Esophagus squamous epithelium (tissue), 5 donors: Measurements from ENCODE around the gene SLC47A2. TPM values are rescaled to one million over a fixed set of nuclear protein-coding genes. Genes with fewer than 3 reads are reported as not detected.
A peak's percentile ranks its signal among the peaks of the same experiment; 100 is the strongest.

ENCODE experiments used
- DNase-seq: peaks from one replicate; lab custom pipeline; 2025; lab: John Stamatoyannopoulos, UW
- H3K27ac ChIP-seq, 4 donors: fragments of 200-600 bp; sonication (generic); one replicate each; pipeline ENCODE4 v1.5.1; 2016 to 2019; ENCODE audit warnings: mild to moderate bottlenecking in 1 of 4
- H3K27me3 ChIP-seq, 4 donors: fragments of 200-600 bp; sonication (generic); 1 replicate in 3 of 4; 2 replicates in 1 of 4; pipeline versions ENCODE4 v1.5.1 to v1.6.0; 2017 to 2021; ENCODE audit warnings: antibody characterized with exemption in 1 of 4
- H3K36me3 ChIP-seq, 3 donors: fragments of 200-600 bp; sonication (generic); one replicate each; pipeline ENCODE4 v1.5.1; 2016 to 2019
- H3K4me1 ChIP-seq, 3 donors: fragments of 200-600 bp; sonication (generic); one replicate each; pipeline ENCODE4 v1.5.1; 2017 to 2019
- H3K4me3 ChIP-seq, 4 donors: fragments of 200-600 bp; sonication (generic); 1 replicate in 3 of 4; 2 replicates in 1 of 4; pipeline ENCODE4 v1.5.1; 2016 to 2019; ENCODE audit warnings: mild to moderate bottlenecking in 2 of 4, moderate library complexity in 1 of 4
- H3K9me3 ChIP-seq, 3 donors: fragments of 200-600 bp; sonication (generic); one replicate each; pipeline ENCODE4 v1.5.1; 2016 to 2019
- POLR2A ChIP-seq, 4 donors: fragments of 450-650 bp; IDR thresholded peaks; one replicate each; pipeline ENCODE4 v1.6.1; 2017; ENCODE audit warnings: antibody characterized with exemption in 4 of 4, mild to moderate bottlenecking in 4 of 4, moderate library complexity in 3 of 4
- WGBS, 2 donors: methylation state at CpG; one replicate each; pipeline ENCODE4 v1.1.5; 2018; 5-methylcytosine and 5-hydroxymethylcytosine counted together
- intact Hi-C: fragments of 100-400 bp; cut with DNase I; formaldehyde crosslinking; loops from one replicate; pipeline ENCODE4 v1.15.0; 2022
- total RNA-seq, 4 donors: library from RNA; depleted of rRNA; stranded (reverse); fragments of >200 nt; gene quantifications; one replicate each; pipeline ENCODE4 v1.1.0, GENCODE V29; 2016
- TF ChIP-seq, protein P1 (sequence below), 6 experiments: fragments of 450-650 bp in 4 of 6; fragments of 200-600 bp in 2 of 6; sonication (generic) in 2 of 6; IDR thresholded peaks; one replicate each; pipeline ENCODE4 v1.5.1; 2016 to 2019; ENCODE audit warnings: antibody characterized with exemption in 6 of 6, mild to moderate bottlenecking in 4 of 6, moderate library complexity in 4 of 6
- donor health status: DM: yes; HTN: yes; CAD: no.

The SLC47A2 gene
- total RNA-seq, 4 donors from 2014 or later: 0.56 to 2.2 (median 0.76) TPM; not detected in 1

DNA sequence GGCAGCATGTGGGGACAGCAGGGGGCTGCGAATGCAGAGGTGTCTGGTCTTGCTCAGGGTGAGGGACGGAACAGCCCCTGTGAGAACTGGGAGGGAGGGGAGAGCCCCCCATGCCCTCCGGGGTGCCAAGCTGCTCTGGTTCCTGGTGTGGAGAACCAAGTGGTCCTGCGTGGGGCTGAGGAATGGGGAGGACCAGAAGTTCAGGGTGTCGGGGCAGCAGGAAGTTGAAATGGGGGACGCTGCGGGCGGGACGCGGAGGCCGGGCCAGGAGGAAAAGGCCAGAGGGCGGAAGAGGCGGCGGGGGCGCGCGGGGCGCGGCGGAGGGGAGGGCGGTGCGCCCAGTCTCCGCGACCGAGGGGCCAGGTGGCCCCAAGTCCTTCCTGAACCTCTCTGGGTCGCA, 28.1 kb upstream of the SLC47A2 start:
- no peaks in the 10 kb centered on the region for H3K27me3 ChIP-seq
- H3K9me3 ChIP-seq: no peaks in the 10 kb centered on the region
- TF ChIP-seq, protein P1, sequence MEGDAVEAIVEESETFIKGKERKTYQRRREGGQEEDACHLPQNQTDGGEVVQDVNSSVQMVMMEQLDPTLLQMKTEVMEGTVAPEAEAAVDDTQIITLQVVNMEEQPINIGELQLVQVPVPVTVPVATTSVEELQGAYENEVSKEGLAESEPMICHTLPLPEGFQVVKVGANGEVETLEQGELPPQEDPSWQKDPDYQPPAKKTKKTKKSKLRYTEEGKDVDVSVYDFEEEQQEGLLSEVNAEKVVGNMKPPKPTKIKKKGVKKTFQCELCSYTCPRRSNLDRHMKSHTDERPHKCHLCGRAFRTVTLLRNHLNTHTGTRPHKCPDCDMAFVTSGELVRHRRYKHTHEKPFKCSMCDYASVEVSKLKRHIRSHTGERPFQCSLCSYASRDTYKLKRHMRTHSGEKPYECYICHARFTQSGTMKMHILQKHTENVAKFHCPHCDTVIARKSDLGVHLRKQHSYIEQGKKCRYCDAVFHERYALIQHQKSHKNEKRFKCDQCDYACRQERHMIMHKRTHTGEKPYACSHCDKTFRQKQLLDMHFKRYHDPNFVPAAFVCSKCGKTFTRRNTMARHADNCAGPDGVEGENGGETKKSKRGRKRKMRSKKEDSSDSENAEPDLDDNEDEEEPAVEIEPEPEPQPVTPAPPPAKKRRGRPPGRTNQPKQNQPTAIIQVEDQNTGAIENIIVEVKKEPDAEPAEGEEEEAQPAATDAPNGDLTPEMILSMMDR (IDR thresholded peaks at IDR 0.05): no peak
- no peak for TF ChIP-seq POLR2A (IDR thresholded peaks at IDR 0.05)
- no peak for DNase-seq
- intact Hi-C loops: no loop called here
- 21 to 26% methylated on average over 4 to 5 of the region's 26 CpGs for WGBS, 2 donors
- peak overlapping the region; percentile 34 to 72 (median 50) for H3K4me3 ChIP-seq
- H3K36me3 ChIP-seq: peaks cover 0 to 42% (median 0%) of the 10 kb centered on the region in 3 donors
- H3K4me1 ChIP-seq: peaks cover 18 to 79% (median 22%) of the 10 kb centered on the region in 3 donors
- peak overlapping the region; percentile 81 to 95 (median 86) for H3K27ac ChIP-seq

DNA sequence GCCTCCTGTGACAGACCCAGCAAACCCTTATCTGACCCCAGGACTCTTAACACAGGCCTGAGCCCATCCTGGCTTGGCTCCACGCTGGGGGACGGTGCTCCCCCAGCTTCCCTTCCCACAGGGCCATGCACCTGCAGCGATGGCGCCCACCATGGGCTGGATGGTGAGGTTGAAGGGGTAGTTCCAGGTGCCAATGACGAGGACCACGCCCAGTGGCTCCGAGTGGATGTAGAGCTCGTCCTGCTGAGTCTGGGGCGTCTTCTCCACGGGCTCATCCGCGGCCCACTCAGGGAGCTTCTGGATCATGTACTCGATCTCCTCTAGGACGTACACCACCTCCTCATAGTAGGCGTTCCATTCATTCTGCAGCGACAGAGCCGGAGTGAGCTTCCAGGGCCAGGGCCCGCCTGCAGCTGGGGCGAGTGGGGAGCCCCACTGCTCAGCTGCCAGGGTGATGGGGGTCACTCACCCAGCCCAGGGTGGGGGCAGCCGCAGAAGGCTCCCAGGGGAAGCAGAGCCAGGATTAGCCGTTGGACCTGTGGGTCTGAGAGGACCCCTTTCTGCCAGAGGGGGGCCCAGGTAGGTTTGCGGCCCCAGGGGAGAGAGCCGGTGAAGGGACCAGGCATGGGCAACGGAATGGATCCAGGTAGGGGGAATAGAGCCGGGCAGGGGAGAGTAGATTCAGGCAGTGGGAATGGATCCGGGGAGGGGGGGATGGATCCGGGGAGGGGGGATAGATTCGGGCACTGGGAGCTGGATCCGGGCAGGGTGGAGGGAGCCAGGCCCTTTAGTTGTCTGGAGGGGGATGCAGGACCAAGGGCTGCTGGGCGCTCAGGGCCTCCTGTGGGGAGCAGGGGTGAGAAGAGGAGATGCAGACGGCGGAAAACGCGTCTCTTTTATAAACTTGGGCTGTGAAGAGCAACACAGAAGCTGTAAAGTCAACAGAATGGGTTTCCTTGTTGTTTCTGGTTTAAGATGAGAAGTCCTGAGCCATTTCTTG, 27.0 kb upstream of the SLC47A2 start:
- 82 to 91% methylated on average over 11 to 18 of the region's 34 CpGs for WGBS, 2 donors

DNA sequence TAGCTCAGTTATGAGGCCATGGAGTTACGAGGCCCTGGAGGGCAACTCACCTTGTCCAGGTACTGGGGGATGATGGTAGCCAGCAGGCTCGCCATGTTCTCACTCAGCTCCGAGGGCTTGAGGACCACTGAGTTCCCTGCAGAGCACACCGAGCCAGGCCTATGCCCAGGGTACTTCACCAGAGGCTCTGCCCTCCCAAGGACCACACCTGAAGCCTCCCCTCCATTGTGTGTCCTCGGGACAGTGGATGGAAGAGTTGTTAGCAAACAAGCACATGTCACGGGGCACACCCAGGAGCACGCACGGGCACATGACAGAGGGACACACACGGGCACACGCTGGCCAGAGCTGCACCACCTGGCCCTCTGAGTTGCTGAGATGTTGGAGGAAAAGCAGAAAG, 26.1 kb upstream of the SLC47A2 start:
- peaks cover 10 to 59% (median 13%) of the 10 kb centered on the region in 3 donors for H3K4me1 ChIP-seq
- intact Hi-C loops: no loop called here
- 66 to 100% methylated on average over 1 to 4 of the region's 10 CpGs for WGBS, 2 donors
- no peak overlapping the region for H3K27ac ChIP-seq
- peaks cover 0 to 62% (median 0%) of the 10 kb centered on the region in 3 donors for H3K36me3 ChIP-seq
- no peaks in the 10 kb centered on the region for H3K9me3 ChIP-seq
- TF ChIP-seq, protein P1 (IDR thresholded peaks at IDR 0.05): no peak
- no peak for TF ChIP-seq POLR2A (IDR thresholded peaks at IDR 0.05)
- H3K4me3 ChIP-seq: no peak overlapping the region
- no peaks in the 10 kb centered on the region for H3K27me3 ChIP-seq
- DNase-seq: no peak

More for the DNA sequence above, 27.0 kb upstream of the SLC47A2 start:
- no peaks in the 10 kb centered on the region for H3K9me3 ChIP-seq
- DNase-seq: no peak
- TF ChIP-seq POLR2A (IDR thresholded peaks at IDR 0.05): no peak
- TF ChIP-seq, protein P1 (IDR thresholded peaks at IDR 0.05): no peak
- intact Hi-C loops: no loop called here
- no peak overlapping the region for H3K4me3 ChIP-seq
- H3K4me1 ChIP-seq: peaks cover 12 to 68% (median 13%) of the 10 kb centered on the region in 3 donors
- no peaks in the 10 kb centered on the region for H3K27me3 ChIP-seq
- peaks cover 0 to 53% (median 0%) of the 10 kb centered on the region in 3 donors for H3K36me3 ChIP-seq
- peak overlapping the region in 2 of 4 donors; percentile 84 to 95 for H3K27ac ChIP-seq

DNA sequence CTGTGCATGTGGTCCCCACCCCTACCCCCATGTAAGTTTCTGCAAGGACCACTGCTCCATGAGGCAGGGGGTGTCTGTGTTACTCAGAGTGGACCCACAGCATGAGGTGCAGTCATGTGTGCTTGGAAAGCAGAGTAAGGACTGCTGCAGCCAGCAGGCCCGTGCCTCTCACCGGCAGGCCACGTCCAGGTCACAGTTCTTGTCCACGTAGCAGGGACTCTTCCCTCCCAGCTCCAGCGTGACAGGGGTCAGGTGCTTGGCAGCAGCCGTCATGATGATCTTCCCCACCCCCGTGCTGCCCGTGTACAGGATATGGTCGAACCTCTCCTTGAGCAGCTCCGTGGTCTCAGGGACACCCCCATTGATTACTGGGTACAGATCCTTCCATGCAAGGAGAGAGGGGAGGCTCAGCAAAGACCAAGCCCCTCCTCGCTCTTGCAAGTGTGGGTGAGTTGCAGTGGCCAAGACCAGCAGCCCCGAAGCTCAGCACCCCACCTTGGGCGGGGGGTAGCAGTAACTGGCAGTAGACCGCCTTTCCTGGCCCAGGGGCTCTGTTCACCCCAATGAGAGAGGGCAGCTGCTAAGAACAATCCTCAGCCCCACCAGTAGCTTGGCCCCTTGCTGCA, 25.6 kb upstream of the SLC47A2 start:
- 76 to 92% methylated on average over 2 to 10 of the region's 14 CpGs for WGBS, 2 donors
- DNase-seq: no peak
- Histone ChIP-seq H3K4me3 (no peak overlapping the region), H3K4me1 (peaks cover 10 to 54% (median 13%) of the 10 kb centered on the region in 3 donors), H3K36me3 (peaks cover 0 to 67% (median 0%) of the 10 kb centered on the region in 3 donors), H3K9me3 (no peaks in the 10 kb centered on the region), H3K27ac (no peak overlapping the region), H3K27me3 (no peaks in the 10 kb centered on the region)
- intact Hi-C loops: no loop called here
- TF ChIP-seq, protein P1 (IDR thresholded peaks at IDR 0.05): no peak
- TF ChIP-seq POLR2A (IDR thresholded peaks at IDR 0.05): no peak
